ENCODE measurements around the gene CCNK. TPM values are rescaled to one million over a fixed set of nuclear protein-coding genes. Genes with fewer than 3 reads are reported as not detected.

The CCNK gene
- total RNA-seq, 1 experiment from 2014 or later: 104 TPM

DNA sequence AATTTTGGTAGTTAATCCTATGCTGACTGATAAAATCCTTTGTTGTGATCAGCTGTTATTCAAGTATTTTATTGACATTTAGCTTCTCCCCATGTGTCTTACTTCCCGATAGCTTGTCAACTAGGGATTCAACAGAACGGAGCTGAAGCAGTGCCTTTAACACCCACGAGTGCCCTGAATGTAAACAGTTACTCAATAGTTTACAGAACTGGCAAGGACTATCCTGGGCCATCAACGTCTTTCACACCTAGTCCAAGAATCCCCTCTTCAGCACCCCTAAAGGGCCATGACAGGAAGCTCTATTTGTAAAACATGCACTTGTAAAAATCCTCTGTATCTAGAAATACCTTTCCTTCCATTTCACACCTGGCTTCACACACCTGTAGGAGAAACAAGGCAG is 45.9 kb upstream of the CCNK start:
- intact Hi-C loops (cut with micrococcal nuclease; ENCODE audit: unreplicated experiment): no loop called here
- Mint-ChIP-seq H3K4me3 (ENCODE audit: unreplicated experiment) (no peak overlapping the region), H3K27me3 (ENCODE audit: insufficient read depth, unreplicated experiment) (no peaks in the 10 kb centered on the region), H3K4me1 (ENCODE audit: low read depth, unreplicated experiment) (no peaks in the 10 kb centered on the region), H3K27ac (ENCODE audit: unreplicated experiment) (no peak overlapping the region), H3K36me3 (ENCODE audit: insufficient read depth, unreplicated experiment) (peaks cover 70% of the 10 kb centered on the region), H3K9me3 (ENCODE audit: unreplicated experiment) (no peaks in the 10 kb centered on the region)
- POLR2A ChIA-PET: interaction anchor here (1.7 kb wide), 1 partner anchor 13 kb away, joined by 3 read pairs; no protein-coding TSS in a partner anchor
- TF ChIP-seq, protein P1, sequence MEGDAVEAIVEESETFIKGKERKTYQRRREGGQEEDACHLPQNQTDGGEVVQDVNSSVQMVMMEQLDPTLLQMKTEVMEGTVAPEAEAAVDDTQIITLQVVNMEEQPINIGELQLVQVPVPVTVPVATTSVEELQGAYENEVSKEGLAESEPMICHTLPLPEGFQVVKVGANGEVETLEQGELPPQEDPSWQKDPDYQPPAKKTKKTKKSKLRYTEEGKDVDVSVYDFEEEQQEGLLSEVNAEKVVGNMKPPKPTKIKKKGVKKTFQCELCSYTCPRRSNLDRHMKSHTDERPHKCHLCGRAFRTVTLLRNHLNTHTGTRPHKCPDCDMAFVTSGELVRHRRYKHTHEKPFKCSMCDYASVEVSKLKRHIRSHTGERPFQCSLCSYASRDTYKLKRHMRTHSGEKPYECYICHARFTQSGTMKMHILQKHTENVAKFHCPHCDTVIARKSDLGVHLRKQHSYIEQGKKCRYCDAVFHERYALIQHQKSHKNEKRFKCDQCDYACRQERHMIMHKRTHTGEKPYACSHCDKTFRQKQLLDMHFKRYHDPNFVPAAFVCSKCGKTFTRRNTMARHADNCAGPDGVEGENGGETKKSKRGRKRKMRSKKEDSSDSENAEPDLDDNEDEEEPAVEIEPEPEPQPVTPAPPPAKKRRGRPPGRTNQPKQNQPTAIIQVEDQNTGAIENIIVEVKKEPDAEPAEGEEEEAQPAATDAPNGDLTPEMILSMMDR (IDR thresholded peaks at IDR 0.05; ENCODE audit: insufficient read depth in 1 of 2, low read depth in 1 of 2, low read length in 1 of 2, severe bottlenecking in 1 of 2, unreplicated experiment in 1 of 2): no peak
- Histone ChIP-seq H3K36me3 (ENCODE audit: control insufficient read depth, insufficient read depth, low read length) (peaks cover 5% of the 10 kb centered on the region), H3K27me3 (replicated peaks; ENCODE audit: control insufficient read depth, insufficient read depth, low read length) (no peaks in the 10 kb centered on the region), H3K9me3 (no peaks in the 10 kb centered on the region), H3K4me1 (no peaks in the 10 kb centered on the region), H3K4me3 (ENCODE audit: low read depth, low read length) (no peak overlapping the region)
- CTCF ChIA-PET: interaction anchor here (0.6 kb wide), 1 partner anchor 168 kb away, joined by 3 read pairs; no protein-coding TSS in a partner anchor
- no TSS peak for BruUV-seq (replicated peaks)
- no peak for DNase-seq

DNA sequence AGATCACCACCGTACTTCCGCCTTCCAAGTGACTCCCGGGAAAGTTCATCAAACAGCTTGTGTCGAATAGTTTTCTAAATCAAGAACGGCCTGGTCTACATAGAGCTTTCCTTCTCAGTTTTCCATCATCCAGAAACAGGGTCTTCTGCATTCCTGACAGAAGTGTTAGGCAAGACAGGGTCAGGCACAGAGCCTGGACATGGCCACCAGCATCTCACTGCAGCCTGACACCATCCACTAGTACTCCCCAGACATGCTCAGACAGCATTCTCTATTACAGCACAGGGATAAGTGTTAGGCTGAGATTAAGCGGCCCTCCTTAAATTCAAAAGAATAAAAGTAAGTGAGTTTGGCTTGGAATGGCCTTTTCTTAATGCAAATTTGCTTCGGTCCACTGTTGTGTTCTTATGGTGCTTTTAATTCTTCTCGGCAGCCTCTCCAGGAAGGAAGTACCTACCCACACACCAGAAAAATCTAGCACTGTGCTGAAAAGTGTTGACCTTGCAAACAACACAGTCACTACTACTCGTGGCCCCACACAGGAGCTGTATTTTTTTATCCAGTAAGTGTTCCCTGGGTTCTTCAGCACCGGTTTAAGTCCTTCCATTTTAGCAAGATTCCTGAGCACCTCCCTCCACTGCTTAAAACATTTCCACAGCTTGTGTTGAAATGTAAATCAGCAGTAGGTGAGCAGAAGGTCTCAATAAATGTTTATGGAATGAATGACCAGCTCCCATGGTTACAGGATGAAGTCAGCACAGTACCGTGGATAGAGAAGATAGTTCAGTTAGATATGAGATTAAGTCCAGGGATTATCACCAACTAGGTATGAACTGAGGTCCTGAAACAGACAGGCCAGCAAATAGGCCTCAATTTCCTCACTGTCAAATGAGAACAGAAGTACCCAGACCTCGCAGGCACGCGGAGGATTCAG is 44.7 kb upstream of the CCNK start:
- POLR2A ChIA-PET: interaction anchor here (1.7 kb wide), 1 partner anchor 14 kb away, joined by 3 read pairs; no protein-coding TSS in a partner anchor
- Histone ChIP-seq H3K27me3 (replicated peaks; ENCODE audit: control insufficient read depth, insufficient read depth, low read length) (no peaks in the 10 kb centered on the region), H3K9me3 (no peaks in the 10 kb centered on the region), H3K4me1 (no peaks in the 10 kb centered on the region), H3K36me3 (ENCODE audit: control insufficient read depth, insufficient read depth, low read length) (peaks cover 5% of the 10 kb centered on the region), H3K4me3 (ENCODE audit: low read depth, low read length) (no peak overlapping the region)
- no peak for DNase-seq
- intact Hi-C loops (cut with micrococcal nuclease; ENCODE audit: unreplicated experiment): no loop called here
- TF ChIP-seq, protein P1 (IDR thresholded peaks at IDR 0.05; ENCODE audit: insufficient read depth in 1 of 2, low read depth in 1 of 2, low read length in 1 of 2, severe bottlenecking in 1 of 2, unreplicated experiment in 1 of 2): no peak
- no TSS peak for BruUV-seq (replicated peaks)
- Mint-ChIP-seq H3K4me3 (ENCODE audit: unreplicated experiment) (no peak overlapping the region), H3K4me1 (ENCODE audit: low read depth, unreplicated experiment) (no peaks in the 10 kb centered on the region), H3K9me3 (ENCODE audit: unreplicated experiment) (no peaks in the 10 kb centered on the region), H3K27me3 (ENCODE audit: insufficient read depth, unreplicated experiment) (no peaks in the 10 kb centered on the region), H3K36me3 (ENCODE audit: insufficient read depth, unreplicated experiment) (peaks cover 76% of the 10 kb centered on the region), H3K27ac (ENCODE audit: unreplicated experiment) (no peak overlapping the region)
- CTCF ChIA-PET: no interaction called here

- Histone ChIP-seq H3K4me3 (ENCODE audit: low read depth, low read length) (no peak overlapping the region), H3K27me3 (replicated peaks; ENCODE audit: control insufficient read depth, insufficient read depth, low read length) (no peaks in the 10 kb centered on the region), H3K4me1 (no peaks in the 10 kb centered on the region), H3K36me3 (ENCODE audit: control insufficient read depth, insufficient read depth, low read length) (peaks cover 7% of the 10 kb centered on the region), H3K9me3 (no peaks in the 10 kb centered on the region)
- intact Hi-C loops (cut with micrococcal nuclease; ENCODE audit: unreplicated experiment): no loop called here
- CTCF ChIA-PET: no interaction called here
- DNase-seq: no peak
- TF ChIP-seq, protein P1 (IDR thresholded peaks at IDR 0.05; ENCODE audit: insufficient read depth in 1 of 2, low read depth in 1 of 2, low read length in 1 of 2, severe bottlenecking in 1 of 2, unreplicated experiment in 1 of 2): no peak
- no peaks in the 10 kb centered on the region for H3K27me3 Mint-ChIP-seq (ENCODE audit: insufficient read depth, unreplicated experiment)
- POLR2A ChIA-PET: no interaction called here
- peaks cover 86% of the 10 kb centered on the region for H3K36me3 Mint-ChIP-seq (ENCODE audit: insufficient read depth, unreplicated experiment)
- H3K9me3 Mint-ChIP-seq (ENCODE audit: unreplicated experiment): no peaks in the 10 kb centered on the region
- no TSS peak for BruUV-seq (replicated peaks)
- no peak overlapping the region for H3K27ac Mint-ChIP-seq (ENCODE audit: unreplicated experiment)
- no peak overlapping the region for H3K4me3 Mint-ChIP-seq (ENCODE audit: unreplicated experiment)
- no peaks in the 10 kb centered on the region for H3K4me1 Mint-ChIP-seq (ENCODE audit: low read depth, unreplicated experiment)
Measured at GRCh38 chr14:99437706-99438105, 43.5 kb upstream of the CCNK start.

Measured in Caco-2 (cell line).